SK-N-SH treated with all-trans-retinoic acid at 6 μM for 48 hours (cell line): ENCODE data around the gene LSM12.
"Not testable (repeated sequence)": the region's sequence is repeated elsewhere in the genome, so short reads cannot be mapped to it uniquely, and the experiment has no call there.

Source experiments
- ATAC-seq: fragments of 200-7000 bp; cut with Tn5 transposase; 3 replicates; pipeline ENCODE4 v1.9.1; 2020; ENCODE audit warnings: mild to moderate bottlenecking, moderate library complexity
- ARNTL ChIP-seq: fragments of 450-650 bp; formaldehyde crosslinking; IDR thresholded peaks from 2 replicates; pipeline ENCODE4 v1.5.0; 2020; ENCODE audit warnings: low read depth, mild to moderate bottlenecking, moderate library complexity, borderline replicate concordance
- BACH2 ChIP-seq: fragments of 250-450 bp; sonication (Bioruptor Pico); IDR thresholded peaks from 2 replicates; pipeline ENCODE4 v1.9.0; 2021; ENCODE audit warnings: mild to moderate bottlenecking, borderline replicate concordance
- CSDC2 ChIP-seq: fragments of 250-450 bp; sonication (Bioruptor Pico); IDR thresholded peaks from 2 replicates; pipeline ENCODE4 v1.5.0; 2020; ENCODE audit warnings: mild to moderate bottlenecking, moderate library complexity
- CSRNP3 ChIP-seq: fragments of 250-450 bp; sonication (Bioruptor Pico); IDR thresholded peaks from 2 replicates; pipeline ENCODE4 v1.5.1; 2021; ENCODE audit warnings: mild to moderate bottlenecking, moderate library complexity
- ESRRG ChIP-seq: fragments of 250-450 bp; sonication (Bioruptor Pico); IDR thresholded peaks from 2 replicates; pipeline ENCODE4 v1.6.1; 2021; ENCODE audit warnings: mild to moderate bottlenecking
- GLIS3 ChIP-seq: fragments of 250-450 bp; sonication (Bioruptor Pico); IDR thresholded peaks from 2 replicates; pipeline ENCODE4 v1.5.0; 2020; ENCODE audit warnings: mild to moderate bottlenecking, moderate library complexity
- ISL1 ChIP-seq: fragments of 250-450 bp; sonication (Bioruptor Pico); IDR thresholded peaks from 2 replicates; pipeline ENCODE4 v2.1.2; 2022; ENCODE audit warnings: mild to moderate bottlenecking, moderate library complexity
- OSR1 ChIP-seq: fragments of 250-450 bp; sonication (Bioruptor Pico); IDR thresholded peaks from 2 replicates; pipeline ENCODE4 v1.8.0; 2022; ENCODE audit warnings: moderate library complexity, mild to moderate bottlenecking, inconsistent platforms
- RARB ChIP-seq: fragments of 250-450 bp; sonication (Bioruptor Pico); IDR thresholded peaks from 2 replicates; pipeline ENCODE4 v1.8.0; 2021; ENCODE audit warnings: mild to moderate bottlenecking, moderate library complexity
- SNAI2 ChIP-seq: fragments of 250-450 bp; sonication (Bioruptor Pico); IDR thresholded peaks from 2 replicates; pipeline ENCODE4 v1.5.0; 2020; ENCODE audit warnings: mild to moderate bottlenecking, moderate library complexity
- TCF4 ChIP-seq: fragments of 250-450 bp; sonication (Bioruptor Pico); IDR thresholded peaks from 2 replicates; pipeline ENCODE4 v1.8.0; 2021; ENCODE audit warnings: mild to moderate bottlenecking, moderate library complexity, borderline replicate concordance
- TOX ChIP-seq: fragments of 250-450 bp; sonication (Bioruptor Pico); IDR thresholded peaks from 2 replicates; pipeline ENCODE4 v1.8.0; 2021; ENCODE audit warnings: mild to moderate bottlenecking, moderate library complexity, borderline replicate concordance
- TSHZ2 ChIP-seq: fragments of 250-450 bp; sonication (Bioruptor Pico); IDR thresholded peaks from 2 replicates; pipeline ENCODE4 v1.5.0; 2020; ENCODE audit warnings: mild to moderate bottlenecking, moderate library complexity
- ZC3H10 ChIP-seq: fragments of 250-450 bp; sonication (Bioruptor Pico); IDR thresholded peaks from 2 replicates; pipeline ENCODE4 v1.5.1; 2021; ENCODE audit warnings: mild to moderate bottlenecking, moderate library complexity
- ZFP3 ChIP-seq: fragments of 250-450 bp; sonication (Bioruptor Pico); IDR thresholded peaks from 2 replicates; pipeline ENCODE4 v1.5.0; 2020; ENCODE audit warnings: mild to moderate bottlenecking, moderate library complexity
- ZFP30 ChIP-seq: fragments of 450-650 bp; formaldehyde crosslinking; IDR thresholded peaks from 2 replicates; pipeline ENCODE4 v1.5.0; 2022; ENCODE audit warnings: mild to moderate bottlenecking, moderate library complexity
- ZNF565 ChIP-seq: fragments of 450-650 bp; formaldehyde crosslinking; conservative IDR thresholded peaks from 2 replicates; pipeline ENCODE4 v1.5.0; 2020; ENCODE audit warnings: low read depth, mild to moderate bottlenecking, moderate library complexity
- ZNF8 ChIP-seq: fragments of 450-650 bp; formaldehyde crosslinking; IDR thresholded peaks from 2 replicates; pipeline ENCODE4 v1.5.0; 2020; ENCODE audit warnings: mild to moderate bottlenecking, moderate library complexity
- TF ChIP-seq, protein P1 (sequence below): fragments of 250-450 bp; sonication (Bioruptor Pico); IDR thresholded peaks from 2 replicates; pipeline ENCODE4 v1.8.0; 2020; ENCODE audit warnings: mild to moderate bottlenecking, moderate library complexity, borderline replicate concordance

LSM12 gene

GRCh38 chr17:44062871-44063270, 3.6 kb downstream of the LSM12 start (continued):
- TF ChIP-seq ZFP3 (CRISPR knock-in tag) = no peak
- no peak for TF ChIP-seq ZC3H10 (CRISPR knock-in tag)
- TF ChIP-seq TCF4 (CRISPR knock-in tag) = no peak
- TF ChIP-seq ESRRG (CRISPR knock-in tag) = no peak
- TF ChIP-seq BACH2 (CRISPR knock-in tag) = no peak

DNA sequence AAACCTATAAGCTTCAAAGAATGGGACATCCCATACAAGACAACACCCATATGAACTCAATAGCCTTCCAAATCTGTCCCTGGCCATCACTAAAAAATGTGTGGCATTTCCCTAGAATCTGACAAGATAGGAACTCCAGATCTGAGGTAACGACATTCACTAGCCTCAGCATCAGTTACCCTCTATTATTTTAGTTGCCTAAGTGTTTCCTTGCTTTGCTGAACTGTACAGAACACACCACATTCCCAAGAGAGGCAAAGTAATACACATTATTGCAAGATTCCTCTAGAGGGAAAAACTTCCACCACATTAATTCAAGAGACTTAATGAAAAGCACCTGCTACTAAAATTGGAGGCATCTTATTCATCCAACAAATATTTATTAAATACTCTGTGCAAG, 5.0 kb downstream of the LSM12 start:
- peak; percentile 50 for ATAC-seq
- TF ChIP-seq RARB (CRISPR knock-in tag) = no peak
- TF ChIP-seq TSHZ2 (CRISPR knock-in tag) = no peak
- peak; percentile 30 for TF ChIP-seq ISL1 (CRISPR knock-in tag)
- TF ChIP-seq ZFP30 (CRISPR knock-in tag) = no peak
- no peak for TF ChIP-seq TOX

- ATAC-seq = no peak
- no peak for TF ChIP-seq GLIS3 (CRISPR knock-in tag)
- no peak for TF ChIP-seq ARNTL
- TF ChIP-seq TSHZ2 (CRISPR knock-in tag) = no peak
Measured at GRCh38 chr17:44059101-44059892, 7.2 kb downstream of the LSM12 start.

DNA sequence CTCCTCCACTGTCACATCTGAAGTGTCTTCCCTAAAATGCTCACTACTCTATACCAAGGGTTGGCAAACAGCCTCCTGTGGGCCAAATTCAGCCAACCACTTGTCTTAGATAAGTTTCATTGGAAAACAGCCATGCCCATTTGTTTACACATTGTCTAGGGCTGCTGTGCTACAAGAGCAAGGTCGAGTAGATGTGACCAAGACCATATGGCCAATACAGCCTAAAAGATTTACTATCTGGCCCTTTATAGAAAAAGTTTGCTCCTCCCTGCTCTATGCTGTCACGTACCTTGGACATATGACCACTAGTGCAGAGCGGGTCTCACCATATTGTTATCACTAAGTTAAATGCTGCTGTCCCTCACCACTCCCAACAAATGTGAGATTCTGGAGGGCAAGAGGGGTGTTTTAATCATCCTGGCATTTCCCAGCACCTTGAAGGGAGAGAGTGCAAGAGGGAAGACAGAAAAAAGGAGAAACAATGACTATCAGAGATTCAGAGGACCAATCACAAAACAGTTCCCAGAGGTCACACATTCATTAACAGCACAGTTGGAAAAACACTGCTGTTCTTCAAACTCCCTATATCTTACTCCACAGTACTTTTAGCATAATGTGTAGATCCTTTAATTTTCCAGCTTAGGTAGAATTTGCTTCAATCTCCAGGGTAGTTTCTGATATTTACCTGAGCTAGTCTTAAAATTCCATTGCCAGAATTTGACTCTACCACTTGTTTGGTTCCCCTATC, 13.2 kb downstream of the LSM12 start:
- ATAC-seq = no peak
- TF ChIP-seq ZNF565 = no peak

DNA sequence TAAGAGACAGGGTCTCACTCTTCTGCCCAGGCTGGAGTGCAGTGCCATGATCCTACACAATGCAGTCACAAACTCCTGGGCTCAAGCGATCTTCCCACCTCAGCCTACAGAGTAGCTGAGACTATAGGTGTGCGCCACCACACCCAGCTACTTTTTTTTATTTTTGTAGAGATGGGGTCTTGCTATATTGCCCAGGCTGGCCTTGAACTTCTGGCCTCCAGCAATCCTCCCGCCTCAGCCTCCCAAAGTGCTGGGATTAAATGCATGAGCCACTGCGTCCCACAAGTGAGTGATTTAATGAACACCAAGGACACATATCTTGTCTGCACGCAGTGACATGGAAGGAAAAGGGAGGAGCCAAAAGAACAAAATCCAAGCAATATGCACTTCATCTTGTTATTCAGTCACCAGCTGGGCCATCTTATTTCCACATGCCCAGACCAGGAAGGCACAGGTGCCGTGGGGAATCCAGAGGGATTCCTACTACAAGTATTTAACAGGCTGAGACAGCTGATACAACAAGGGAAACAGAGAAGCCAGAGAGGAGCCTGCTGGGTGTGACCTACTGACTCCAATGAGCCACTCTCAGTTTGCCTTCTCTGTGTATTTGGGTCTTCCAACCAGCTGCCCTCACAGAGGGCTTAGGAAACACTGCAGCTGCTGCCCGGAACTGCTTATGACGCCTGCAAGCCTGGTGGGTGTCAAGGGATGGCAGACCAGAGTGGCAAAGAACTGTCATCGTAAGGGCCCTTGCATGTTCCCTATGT, 17.0 kb downstream of the LSM12 start:
- no peak for ATAC-seq
- TF ChIP-seq TCF4 (CRISPR knock-in tag) = no peak
- no peak for TF ChIP-seq ZNF8 (CRISPR knock-in tag)
- TF ChIP-seq ARNTL = no peak
- TF ChIP-seq CSDC2 (CRISPR knock-in tag) = no peak
- no peak for TF ChIP-seq OSR1 (CRISPR knock-in tag)
- TF ChIP-seq GLIS3 (CRISPR knock-in tag) = no peak
- no peak for TF ChIP-seq ZNF565
- TF ChIP-seq ZFP3 (CRISPR knock-in tag) = no peak
- TF ChIP-seq CSRNP3 (CRISPR knock-in tag) = no peak
- no peak for TF ChIP-seq ZC3H10 (CRISPR knock-in tag)
- TF ChIP-seq ISL1 (CRISPR knock-in tag) = no peak
- no peak for TF ChIP-seq SNAI2 (CRISPR knock-in tag)
- no peak for TF ChIP-seq TSHZ2 (CRISPR knock-in tag)
- TF ChIP-seq ZFP30 (CRISPR knock-in tag) = no peak
- TF ChIP-seq RARB (CRISPR knock-in tag) = no peak
- TF ChIP-seq BACH2 (CRISPR knock-in tag) = no peak
- TF ChIP-seq, protein P1, sequence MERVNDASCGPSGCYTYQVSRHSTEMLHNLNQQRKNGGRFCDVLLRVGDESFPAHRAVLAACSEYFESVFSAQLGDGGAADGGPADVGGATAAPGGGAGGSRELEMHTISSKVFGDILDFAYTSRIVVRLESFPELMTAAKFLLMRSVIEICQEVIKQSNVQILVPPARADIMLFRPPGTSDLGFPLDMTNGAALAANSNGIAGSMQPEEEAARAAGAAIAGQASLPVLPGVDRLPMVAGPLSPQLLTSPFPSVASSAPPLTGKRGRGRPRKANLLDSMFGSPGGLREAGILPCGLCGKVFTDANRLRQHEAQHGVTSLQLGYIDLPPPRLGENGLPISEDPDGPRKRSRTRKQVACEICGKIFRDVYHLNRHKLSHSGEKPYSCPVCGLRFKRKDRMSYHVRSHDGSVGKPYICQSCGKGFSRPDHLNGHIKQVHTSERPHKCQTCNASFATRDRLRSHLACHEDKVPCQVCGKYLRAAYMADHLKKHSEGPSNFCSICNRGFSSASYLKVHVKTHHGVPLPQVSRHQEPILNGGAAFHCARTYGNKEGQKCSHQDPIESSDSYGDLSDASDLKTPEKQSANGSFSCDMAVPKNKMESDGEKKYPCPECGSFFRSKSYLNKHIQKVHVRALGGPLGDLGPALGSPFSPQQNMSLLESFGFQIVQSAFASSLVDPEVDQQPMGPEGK (CRISPR knock-in tag) = no peak

DNA sequence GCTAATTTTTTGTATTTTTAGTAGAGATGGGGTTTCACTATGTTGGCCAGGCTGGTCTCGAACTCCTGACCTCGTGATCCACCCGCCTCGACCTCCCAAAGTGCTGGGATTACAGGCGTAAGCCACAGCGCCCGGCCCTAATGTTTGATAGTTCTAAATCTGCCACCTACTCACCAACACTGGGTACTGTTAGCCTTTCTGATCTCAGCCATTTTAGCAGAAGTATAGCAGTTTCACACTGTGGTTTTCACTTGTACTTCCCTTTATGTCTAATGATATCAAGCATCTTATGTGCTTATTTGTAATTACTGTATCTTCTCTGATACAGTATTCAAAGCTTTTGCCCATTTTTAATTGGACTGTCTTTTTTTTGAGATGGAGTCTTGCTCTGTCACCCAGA, 19.6 kb downstream of the LSM12 start:
- not testable (repeated sequence) for ATAC-seq
